Stimulated activated CD8-positive, alpha-beta memory T cell treated with anti-CD3 and anti-CD28 coated beads, Interleukin-7, amount 100 ng/mL, for 1 hour (primary cell): Measurements from ENCODE around the gene NAV2.

ENCODE experiments used
- DNase-seq, 2 donors: peaks; one replicate each; pipeline ENCODE4 v3.0.0-alpha.2; 2020; ENCODE audit warnings: low read depth in 2 of 2

Gene NAV2

GRCh38 chr11:20035701-20036601 lies 323.3 kb downstream of the NAV2 start:
- DNase-seq, result no peak

DNA sequence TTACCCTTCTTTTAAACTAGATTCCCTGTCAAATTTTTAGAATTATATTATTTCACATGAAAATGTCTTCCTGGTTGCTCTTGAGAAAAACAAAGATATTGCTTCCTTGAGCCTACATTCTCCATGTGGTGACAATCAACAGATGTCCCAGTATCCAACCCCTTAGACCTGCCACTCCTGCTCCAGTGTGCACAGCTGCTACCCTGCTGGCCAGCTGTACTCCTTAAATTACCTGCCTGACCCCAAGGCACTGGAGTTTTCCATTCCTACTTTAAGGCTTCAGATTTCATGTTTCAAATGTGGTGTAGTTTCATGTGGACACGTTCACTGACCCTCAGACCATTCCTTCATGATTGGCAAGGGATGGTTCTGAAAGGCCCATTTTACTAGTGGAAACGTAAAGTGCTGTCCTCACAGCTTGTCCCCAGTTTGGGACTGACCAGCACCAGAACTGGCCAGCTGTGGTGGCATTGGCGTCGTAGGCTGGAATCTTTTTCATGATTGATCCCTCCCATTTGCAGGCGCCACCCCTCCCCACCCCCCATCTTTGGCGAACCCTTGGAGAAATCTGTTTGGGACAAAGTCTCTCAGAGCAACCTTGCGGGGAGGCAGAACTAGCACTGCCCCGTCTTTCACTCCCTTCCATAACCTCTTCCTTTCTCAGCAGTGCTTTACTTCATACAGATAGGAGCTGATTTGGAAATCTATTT lies 324.1 kb downstream of the NAV2 start:
- no peak for DNase-seq

DNA sequence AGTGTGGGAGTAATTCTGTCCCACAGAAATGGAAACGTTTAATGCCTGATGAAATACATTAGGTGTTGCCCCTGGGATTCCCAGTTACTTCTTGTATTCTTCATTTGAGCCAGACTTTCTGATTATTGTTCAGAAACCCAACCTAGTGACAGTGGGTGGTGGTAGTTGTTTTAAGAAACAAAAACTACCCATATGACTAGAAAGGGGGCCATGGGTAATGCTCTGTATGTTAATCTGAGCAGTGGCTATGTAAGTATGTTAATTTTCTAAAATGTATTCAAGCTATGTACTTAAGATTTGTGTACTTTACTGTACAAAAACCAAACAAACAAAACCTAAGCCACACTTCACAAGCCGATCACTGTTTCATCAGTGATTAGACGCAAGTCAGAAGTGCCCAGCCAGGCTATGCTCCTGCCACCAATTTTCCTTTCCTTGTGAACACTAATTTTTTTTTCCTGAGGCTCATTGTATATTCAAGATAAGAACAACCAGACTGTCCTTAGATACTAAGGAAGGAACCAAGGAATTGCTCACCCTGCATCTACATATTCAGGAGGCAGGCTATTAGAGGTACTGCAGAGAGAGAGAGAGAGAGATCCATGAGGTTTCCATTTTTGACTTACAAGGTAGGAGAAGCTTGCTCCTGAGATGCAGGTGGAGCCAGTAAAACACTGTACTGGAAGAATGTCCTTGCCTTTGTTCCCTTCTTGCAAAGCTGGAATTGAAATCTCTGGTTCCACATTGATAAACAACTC lies 324.9 kb downstream of the NAV2 start:
- DNase-seq, result no peak

DNA sequence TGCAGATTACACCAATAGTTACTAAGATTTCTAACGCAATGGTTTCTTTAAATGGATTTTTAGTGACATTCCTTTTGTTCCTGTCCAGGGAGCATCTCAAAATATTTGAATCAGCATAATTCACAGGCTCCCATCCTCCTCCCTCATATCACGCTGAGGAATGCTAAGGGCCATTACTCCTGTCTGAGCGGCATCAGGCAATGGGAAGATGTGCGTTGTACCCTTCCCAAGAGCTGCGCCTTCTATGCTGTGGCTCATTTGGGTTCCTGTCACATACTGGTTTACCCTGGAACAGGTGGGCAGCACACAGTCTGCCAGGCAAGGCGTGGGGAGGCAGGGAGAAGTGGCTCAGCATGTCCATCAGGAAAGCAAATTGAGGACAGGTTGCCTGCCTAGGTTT lies 325.8 kb downstream of the NAV2 start:
- no peak for DNase-seq

DNA sequence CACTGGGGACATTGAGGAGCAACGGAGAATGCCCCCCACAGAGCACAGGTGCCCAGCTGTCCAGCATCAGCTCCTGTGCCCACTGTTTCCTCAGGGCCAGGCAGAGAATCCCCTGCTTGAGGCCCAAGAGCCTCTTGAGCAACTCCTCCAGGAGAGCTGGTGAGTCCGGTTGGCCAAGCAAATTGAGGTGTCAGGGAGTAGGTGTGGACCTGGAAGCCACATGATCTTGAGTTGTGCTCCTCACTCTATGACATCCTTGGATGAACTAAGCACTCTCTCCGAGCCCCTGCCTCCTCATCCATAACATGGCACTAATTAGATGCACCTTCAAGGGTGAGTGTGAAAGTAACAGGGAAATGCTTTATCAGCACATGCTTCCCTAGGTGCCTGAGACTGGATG lies 326.3 kb downstream of the NAV2 start:
- DNase-seq, result no peak

DNA sequence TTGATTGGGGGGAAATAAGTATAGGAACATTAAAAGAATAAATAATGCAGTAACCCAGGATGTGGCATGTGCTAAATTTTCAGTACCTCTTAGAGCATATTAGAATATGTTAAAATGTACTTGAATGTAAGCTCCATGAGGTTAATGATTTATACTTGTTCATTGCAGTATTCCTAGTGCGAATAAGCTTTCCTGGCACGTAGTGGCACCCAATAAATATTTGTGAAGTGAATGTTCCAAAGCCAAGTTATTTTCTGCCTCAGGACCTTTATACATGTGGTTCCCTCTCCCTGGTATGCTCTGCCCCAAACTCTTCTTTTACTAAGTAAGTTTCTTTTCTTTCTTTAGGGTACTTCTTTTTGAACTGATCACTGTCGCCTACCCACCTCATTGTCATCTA lies 328.9 kb downstream of the NAV2 start:
- no peak for DNase-seq

GRCh38 chr11:20042045-20042639 lies 329.5 kb downstream of the NAV2 start:
- no peak for DNase-seq

DNA sequence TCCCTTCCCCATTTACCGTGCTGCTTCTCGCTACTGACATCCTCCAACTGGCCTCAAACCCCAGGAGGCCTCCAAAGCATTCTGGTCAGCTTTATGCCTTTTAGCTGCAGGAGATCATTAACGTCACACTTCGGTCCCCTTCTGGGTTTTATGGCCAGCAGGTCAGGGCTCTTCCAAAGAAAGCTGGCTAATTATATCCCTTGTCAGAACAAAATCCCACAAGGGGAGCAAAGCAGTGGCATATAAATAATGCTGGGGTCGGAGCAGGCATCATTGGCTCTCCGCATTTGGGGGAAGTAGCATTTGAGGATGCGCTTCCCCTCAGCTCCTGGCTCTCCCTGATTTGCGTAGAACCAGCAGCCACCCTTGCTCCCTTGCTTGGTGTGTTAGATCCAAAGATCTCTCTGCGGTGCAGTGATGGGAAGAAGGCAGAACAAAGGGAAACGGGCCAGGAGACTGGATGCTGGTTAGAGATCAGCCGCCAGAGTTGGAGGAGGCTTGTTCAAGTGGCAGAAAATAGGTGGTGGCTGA lies 330.2 kb downstream of the NAV2 start:
- DNase-seq, result no peak

DNA sequence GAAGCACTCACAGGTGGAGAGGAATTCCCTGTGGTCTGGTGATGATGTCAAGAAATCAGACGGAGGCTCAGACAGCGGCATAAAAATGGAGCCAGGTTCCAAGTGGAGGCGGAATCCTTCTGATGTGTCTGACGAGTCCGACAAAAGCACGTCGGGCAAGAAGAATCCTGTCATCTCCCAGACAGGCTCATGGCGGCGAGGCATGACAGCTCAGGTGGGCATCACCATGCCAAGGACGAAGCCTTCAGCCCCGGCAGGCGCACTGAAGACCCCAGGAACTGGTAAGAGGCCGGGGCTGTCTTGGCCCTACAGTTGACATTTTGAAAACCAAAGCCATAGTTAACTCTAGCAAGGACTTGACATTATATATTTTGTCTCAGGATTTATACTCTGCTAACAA lies 331.4 kb downstream of the NAV2 start:
- DNase-seq, result no peak

DNA sequence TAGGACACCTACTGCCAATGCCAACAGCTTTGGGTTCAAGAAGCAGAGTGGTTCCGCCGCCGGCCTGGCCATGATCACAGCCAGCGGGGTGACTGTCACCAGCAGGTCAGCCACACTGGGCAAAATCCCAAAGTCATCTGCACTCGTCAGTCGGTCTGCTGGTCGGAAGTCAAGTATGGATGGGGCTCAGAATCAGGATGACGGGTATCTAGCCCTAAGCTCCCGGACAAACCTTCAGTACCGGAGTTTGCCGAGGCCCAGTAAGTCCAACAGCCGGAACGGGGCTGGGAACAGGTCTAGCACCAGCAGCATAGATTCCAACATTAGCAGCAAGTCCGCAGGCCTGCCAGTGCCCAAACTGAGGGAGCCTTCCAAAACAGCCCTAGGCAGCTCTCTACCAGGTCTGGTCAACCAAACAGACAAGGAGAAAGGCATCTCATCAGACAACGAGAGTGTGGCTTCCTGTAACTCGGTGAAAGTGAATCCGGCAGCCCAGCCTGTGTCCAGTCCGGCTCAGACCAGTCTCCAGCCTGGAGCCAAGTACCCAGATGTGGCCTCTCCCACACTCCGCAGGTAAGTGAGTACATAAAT lies 332.6 kb downstream of the NAV2 start:
- no peak for DNase-seq

- no peak for DNase-seq
Measured at GRCh38 chr11:20046416-20046815, 333.8 kb downstream of the NAV2 start.

DNA sequence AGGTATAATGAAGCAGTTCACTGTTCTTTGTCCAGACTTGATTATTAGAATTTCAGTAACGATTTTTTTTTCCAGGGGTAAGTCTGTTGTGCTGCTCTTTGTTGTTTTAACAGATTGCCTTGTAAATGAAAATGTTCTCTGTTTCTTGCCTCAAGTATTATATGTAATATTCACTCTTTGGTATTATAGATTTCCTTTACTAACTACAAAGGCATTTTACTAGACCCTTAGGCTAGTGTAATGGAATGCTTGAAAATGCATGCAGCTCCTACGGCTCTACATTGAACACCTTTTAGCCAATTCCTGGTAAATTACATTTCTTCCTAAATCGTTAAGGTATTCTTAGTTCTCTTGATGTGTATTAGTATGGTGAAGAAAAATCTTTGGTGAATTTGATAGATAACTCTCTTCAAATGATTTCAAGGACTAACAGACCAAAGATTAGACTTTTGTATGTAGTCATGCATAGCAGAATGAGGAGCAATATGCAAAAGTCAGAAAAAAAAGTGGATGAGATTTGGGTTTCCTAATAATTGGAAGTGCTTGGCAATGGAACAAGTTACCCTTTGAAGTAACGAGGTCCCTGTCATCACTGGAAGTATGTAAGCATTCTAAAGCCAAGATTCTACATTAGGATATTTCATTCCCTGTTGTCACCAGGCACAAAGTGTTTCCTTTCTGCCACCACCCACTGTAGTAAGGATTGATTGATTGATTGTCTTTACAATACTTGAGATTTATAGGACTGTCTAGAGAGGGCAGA lies 334.6 kb downstream of the NAV2 start:
- no peak for DNase-seq

DNA sequence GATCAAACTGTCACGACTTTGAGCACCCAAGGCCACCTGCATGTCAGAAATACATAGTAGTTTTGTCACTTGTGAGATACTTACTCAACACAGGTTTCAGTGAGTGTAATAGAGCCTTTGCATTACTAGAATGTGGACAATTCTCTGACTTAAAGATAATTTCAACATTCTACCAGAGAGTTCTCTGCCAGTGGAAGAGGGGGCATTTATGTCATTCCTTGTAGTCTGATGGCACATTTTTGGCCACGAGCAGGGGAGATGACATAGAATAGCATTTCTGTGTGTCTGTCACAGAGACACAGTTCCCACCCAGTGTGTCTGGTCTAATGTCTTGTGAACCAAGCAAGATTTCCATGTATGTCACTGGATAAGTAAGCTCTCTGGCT lies 335.1 kb downstream of the NAV2 start:
- no peak for DNase-seq

GRCh38 chr11:20048246-20048645 lies 335.6 kb downstream of the NAV2 start:
- DNase-seq, result no peak

DNA sequence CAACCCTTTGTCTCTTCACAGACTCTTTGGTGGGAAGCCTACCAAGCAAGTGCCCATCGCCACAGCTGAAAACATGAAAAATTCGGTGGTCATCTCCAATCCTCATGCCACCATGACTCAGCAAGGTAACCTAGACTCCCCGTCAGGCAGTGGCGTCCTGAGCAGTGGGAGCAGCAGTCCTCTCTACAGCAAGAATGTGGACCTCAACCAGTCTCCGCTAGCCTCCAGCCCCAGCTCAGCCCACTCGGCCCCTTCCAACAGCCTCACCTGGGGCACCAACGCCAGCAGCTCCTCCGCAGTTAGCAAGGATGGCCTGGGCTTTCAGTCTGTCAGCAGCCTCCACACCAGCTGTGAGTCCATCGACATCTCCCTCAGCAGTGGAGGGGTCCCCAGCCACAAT lies 336.1 kb downstream of the NAV2 start:
- DNase-seq, result no peak

DNA sequence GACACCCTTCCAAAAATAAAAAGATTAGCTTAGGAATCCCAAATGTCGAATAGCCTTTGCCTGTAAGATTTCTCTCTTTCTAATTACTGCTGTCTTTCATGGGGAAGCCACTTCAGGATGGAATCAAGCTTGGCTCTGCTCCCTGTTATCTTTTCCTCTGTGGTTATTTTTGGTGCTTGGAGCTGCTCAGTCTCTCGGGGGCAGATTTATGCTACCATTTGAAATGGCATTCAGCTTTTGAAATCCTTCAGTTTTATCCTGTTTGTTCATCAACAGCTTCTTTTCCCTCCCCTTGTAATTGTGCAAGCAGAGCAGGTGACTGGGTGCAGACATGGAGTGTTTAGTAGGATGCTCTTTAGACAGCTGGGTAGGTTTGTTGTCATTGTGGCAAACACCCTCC lies 336.6 kb downstream of the NAV2 start:
- DNase-seq, result no peak

GRCh38 chr11:20050048-20050447 lies 337.4 kb downstream of the NAV2 start:
- DNase-seq, result no peak

DNA sequence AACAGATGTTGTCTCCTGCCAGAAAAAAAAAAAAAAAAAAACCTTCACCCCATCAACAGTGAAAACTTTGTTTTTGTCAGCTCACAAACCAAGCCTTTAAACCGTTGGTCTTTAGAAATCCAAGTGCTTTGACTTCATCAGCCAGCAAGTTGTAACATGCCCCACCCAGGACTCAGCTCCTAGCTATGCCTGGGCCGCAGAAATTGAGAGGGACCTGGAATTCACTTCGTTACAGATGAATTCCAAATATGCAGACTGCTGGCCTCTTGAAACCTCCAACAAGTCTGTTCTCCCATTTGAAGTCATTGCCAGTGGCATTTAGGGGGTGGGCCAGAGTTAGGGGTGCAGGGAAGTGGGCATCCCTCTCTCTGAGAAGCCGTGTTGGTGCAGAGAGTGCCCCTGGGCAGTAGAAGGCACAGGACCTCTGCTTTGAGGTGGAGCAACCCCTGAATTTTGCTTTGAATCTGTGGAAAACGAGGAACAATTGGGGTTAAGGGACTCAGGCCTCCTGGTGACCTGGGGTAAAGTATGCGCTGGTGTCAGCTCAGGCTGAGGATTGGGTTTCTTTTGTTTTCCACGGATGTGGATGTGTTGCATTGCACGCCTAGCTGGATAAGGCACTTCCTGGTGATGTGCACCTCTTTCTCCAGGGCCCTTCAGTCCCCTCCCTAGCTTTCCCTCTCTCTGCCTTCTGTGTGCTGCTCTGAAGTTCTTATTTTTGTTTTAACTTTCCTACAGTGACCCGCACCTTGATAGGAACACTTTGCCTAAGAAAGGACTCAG lies 338.1 kb downstream of the NAV2 start:
- no peak for DNase-seq

DNA sequence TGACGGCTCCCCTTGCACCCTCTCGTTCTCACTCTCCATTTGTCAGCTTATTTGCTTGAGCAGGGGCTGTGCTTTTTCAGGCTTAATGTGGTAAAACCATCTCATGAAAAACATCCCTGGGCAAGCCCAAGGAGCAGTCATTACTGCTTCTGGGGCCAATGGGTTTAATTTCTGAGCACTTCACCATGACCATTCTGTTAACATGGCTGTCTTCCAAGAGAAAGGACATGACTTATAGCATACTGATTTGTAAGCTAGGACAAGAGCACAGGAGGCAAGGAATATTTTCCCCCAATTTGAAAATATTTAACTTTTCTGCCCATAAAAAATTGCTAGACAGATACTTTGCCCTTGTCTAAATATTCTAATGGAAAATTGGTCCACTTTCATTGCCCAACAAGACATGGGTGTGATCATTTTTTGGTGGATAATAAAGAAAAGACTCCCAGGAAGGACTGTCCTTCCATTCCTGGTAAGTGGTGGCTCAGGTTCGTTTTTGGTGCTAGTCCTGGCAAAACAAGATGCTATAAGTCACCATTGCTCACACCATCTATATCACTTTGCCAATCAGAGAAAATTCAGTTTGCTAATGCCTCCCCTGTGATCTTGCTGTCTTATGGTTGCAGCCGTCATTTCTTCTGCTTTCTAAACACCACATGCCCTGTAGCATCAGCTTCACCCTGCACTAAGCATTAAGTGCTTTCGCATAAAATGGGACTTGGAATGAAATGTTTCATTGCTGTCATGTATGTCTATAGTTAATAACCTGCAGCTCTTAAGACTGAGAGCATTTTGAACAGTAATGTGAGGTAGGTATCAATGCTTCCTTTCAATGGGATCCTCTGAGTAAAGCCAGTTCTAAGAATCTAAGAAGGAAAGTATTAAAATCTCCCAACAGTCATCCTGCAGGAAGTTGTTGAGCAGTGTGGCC lies 339.1 kb downstream of the NAV2 start:
- no peak for DNase-seq
